PFSK-1 (cell line): ENCODE data around the gene PCSK5.

Experiments used
- POLR2AphosphoS5 ChIP-seq: IDR thresholded peaks from 2 replicates; pipeline ENCODE4 v1.6.1; 2012; ENCODE audit warnings: low read depth, mild to moderate bottlenecking, control low read depth, low read length, moderate library complexity
- SIN3A ChIP-seq: IDR thresholded peaks from 2 replicates; pipeline ENCODE4 v1.6.1; 2012; ENCODE audit warnings: mild to moderate bottlenecking, low read length, moderate library complexity, borderline replicate concordance; ENCODE audit not compliant: insufficient read depth
- TAF1 ChIP-seq: IDR thresholded peaks from 2 replicates; pipeline ENCODE4 v1.6.1; 2012; ENCODE audit warnings: low read length, control low read depth, borderline replicate concordance; ENCODE audit not compliant: insufficient read depth
- TF ChIP-seq, protein P1 (sequence below), 2 experiments: IDR thresholded peaks; 2 replicates each; pipeline versions ENCODE4 v1.6.1 to v1.8.0; 2011 to 2012; ENCODE audit warnings: low read depth in 2 of 2, low read length in 2 of 2, control low read depth in 1 of 2, inconsistent platforms in 1 of 2, mild to moderate bottlenecking in 1 of 2, moderate library complexity in 1 of 2; ENCODE audit not compliant: insufficient read depth in 1 of 2

DNA sequence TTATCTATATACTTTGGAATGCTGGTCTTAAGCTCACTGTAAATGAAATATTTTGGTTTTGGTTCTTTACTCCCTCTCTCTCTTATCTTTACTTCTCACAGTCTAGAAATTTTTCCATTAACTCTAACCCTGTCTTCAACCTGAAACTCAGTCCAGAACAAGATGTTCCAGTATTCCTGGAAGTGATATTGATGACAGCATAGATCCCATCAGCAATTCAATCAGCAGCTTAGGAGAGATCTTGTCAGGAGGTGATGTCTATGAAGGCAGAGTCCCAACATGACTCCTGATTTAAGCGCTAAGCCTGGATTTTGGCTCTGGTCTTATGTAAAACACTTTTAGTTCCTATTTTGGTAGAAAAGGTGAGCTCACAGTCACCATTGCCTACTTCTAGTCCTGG is 451.1 kb downstream of the PCSK5 start:
- TF ChIP-seq POLR2AphosphoS5 = no peak
- TF ChIP-seq, protein P1, sequence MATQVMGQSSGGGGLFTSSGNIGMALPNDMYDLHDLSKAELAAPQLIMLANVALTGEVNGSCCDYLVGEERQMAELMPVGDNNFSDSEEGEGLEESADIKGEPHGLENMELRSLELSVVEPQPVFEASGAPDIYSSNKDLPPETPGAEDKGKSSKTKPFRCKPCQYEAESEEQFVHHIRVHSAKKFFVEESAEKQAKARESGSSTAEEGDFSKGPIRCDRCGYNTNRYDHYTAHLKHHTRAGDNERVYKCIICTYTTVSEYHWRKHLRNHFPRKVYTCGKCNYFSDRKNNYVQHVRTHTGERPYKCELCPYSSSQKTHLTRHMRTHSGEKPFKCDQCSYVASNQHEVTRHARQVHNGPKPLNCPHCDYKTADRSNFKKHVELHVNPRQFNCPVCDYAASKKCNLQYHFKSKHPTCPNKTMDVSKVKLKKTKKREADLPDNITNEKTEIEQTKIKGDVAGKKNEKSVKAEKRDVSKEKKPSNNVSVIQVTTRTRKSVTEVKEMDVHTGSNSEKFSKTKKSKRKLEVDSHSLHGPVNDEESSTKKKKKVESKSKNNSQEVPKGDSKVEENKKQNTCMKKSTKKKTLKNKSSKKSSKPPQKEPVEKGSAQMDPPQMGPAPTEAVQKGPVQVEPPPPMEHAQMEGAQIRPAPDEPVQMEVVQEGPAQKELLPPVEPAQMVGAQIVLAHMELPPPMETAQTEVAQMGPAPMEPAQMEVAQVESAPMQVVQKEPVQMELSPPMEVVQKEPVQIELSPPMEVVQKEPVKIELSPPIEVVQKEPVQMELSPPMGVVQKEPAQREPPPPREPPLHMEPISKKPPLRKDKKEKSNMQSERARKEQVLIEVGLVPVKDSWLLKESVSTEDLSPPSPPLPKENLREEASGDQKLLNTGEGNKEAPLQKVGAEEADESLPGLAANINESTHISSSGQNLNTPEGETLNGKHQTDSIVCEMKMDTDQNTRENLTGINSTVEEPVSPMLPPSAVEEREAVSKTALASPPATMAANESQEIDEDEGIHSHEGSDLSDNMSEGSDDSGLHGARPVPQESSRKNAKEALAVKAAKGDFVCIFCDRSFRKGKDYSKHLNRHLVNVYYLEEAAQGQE (IDR thresholded peaks at IDR 0.05; ENCODE audit: insufficient read depth in 1 of 2, low read depth in 2 of 2, low read length in 2 of 2) = no peak
- TF ChIP-seq SIN3A = no peak
- no peak for TF ChIP-seq TAF1
